ENCODE measurements around the gene PSMD1.

PSMD1 gene

DNA sequence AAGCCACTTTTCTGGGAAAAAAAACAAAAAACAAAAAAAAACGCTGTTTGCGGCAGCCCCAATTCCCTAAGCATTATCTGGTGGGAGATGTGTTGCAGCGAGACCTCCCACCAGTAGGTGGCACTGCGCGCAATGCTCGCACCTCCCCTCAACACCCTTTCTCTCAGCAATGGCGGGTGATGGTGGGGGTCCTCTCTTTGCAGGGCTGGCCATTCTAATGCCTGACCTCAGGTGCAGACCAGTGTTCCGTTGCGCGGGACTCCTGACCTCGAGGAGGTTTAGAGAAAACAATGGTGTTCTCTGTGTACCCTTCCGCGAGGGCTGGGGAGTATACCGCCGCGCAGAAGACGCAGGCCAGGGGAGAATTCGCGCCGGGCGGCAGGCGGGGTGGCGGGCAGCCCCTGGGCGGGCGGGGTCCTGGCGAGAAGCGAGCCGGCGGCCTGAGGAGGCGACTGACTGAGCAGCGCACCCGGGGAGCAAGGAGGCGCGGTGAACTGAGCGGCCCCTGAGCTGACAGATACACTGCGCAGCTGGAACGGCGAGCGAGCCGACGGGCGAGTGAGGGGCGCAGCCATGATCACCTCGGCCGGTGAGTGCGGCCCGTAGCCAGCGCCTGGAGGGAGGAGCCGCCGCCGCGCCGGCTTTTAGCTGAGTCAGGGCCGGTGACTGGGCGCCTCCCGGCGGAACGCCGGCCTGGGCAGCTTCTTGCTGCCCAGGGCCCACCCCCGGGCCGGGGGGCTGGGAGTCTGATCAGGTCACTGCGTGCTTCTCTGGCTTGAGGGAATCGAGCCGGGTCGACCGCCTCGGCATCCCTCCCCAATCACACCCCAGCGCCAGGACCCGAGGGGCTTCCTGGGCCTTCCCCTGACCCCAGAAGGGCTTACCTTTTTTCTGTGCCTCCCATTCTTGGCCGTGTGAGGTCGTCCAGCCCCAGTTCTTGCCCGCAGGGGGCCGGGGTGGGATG lies at the start of gene PSMD1:
Gene PSMD1, plus strand, starts transcription at position 415 of the 964 bp plus-strand sequence. Its CDS starts 159 bp downstream, at position 574.
- Histone ChIP-seq H3K27ac (ENCODE audit: low read depth, low read length) (peak within 1 kb of the TSS; percentile 60), H3K27me3 (ENCODE audit: control insufficient read depth, low read length) (peaks cover 8% of the 10 kb centered on the region), H3K36me3 (ENCODE audit: control insufficient read depth, low read length) (peaks cover 28% of the 10 kb centered on the region), H3K4me2 (ENCODE audit: low read length) (peak within 1 kb of the TSS; percentile 82), H3K9me3 (ENCODE audit: control insufficient read depth, insufficient read depth, low read length) (no peaks in the 10 kb centered on the region), H3K79me2 (ENCODE audit: control insufficient read depth, low read length) (peaks cover 50% of the 10 kb centered on the region), H4K20me1 (ENCODE audit: control insufficient read depth, insufficient read depth, low read depth, low read length) (peaks cover 17% of the 10 kb centered on the region; the same call in 1 of the 2 replicates), H3K4me1 (ENCODE audit: control insufficient read depth, low read length) (peaks cover 43% of the 10 kb centered on the region), H3K4me3 (ENCODE audit: low read length) (peak within 1 kb of the TSS; percentile 76), H3K9me2 (replicated peaks; ENCODE audit: control insufficient read depth, low read length) (no peaks in the 10 kb centered on the region), H3F3A (ENCODE audit: control insufficient read depth, insufficient read depth) (no peaks in the 10 kb centered on the region)
- TF ChIP-seq, protein P1, sequence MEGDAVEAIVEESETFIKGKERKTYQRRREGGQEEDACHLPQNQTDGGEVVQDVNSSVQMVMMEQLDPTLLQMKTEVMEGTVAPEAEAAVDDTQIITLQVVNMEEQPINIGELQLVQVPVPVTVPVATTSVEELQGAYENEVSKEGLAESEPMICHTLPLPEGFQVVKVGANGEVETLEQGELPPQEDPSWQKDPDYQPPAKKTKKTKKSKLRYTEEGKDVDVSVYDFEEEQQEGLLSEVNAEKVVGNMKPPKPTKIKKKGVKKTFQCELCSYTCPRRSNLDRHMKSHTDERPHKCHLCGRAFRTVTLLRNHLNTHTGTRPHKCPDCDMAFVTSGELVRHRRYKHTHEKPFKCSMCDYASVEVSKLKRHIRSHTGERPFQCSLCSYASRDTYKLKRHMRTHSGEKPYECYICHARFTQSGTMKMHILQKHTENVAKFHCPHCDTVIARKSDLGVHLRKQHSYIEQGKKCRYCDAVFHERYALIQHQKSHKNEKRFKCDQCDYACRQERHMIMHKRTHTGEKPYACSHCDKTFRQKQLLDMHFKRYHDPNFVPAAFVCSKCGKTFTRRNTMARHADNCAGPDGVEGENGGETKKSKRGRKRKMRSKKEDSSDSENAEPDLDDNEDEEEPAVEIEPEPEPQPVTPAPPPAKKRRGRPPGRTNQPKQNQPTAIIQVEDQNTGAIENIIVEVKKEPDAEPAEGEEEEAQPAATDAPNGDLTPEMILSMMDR (IDR thresholded peaks at IDR 0.05; ENCODE audit: low read depth, low read length, poor library complexity, severe bottlenecking) = peak; percentile 81
- no peak for TF ChIP-seq EZH2phosphoT487 (IDR thresholded peaks at IDR 0.05; ENCODE audit: borderline replicate concordance, low read length)

DNA sequence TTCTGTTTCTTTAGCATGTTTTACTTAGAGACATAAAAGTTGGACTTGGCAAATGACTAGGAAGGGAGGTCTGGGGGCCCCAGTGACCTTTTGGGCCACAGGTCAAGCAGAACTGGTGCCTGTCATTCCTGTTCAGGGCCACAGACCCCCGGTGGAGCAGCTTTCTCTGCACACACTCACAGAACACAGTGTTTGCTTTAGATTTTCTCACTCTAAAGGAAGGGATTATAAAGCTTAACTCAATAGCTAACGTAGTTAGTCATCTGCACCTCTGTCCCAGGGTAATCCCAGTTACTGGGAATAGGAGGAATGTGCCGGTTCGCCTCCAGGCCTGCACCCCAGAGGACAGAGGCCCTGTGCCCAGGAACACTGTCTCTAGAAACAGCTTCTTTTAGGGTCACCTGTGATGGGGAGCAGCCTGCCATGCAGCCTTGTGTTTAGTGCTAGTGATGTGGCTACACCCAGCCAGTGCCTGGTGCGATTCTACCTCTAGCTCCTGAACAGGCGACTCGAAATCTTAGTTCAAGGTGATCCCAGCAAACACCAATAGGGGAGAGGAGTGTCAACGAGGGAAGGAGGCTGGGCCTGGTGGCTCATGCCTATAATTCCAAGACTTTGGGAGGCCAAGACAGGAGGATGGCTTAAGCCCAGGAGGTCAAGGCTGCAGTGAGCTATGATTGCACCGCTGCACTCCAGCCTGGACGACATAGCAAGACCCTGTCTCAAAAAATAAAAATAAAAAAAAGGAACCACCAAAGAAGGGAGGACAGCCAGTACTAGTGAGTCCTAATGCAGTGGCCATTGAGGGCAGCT lies 49.2 kb upstream of the PSMD1 start:
- H3K36me3 ChIP-seq (ENCODE audit: control insufficient read depth, low read length) = no peaks in the 10 kb centered on the region
- H3K4me1 ChIP-seq (ENCODE audit: control insufficient read depth, low read length) = no peaks in the 10 kb centered on the region
- TF ChIP-seq, protein P1 (IDR thresholded peaks at IDR 0.05; ENCODE audit: low read depth, low read length, poor library complexity, severe bottlenecking) = no peak
- TF ChIP-seq EZH2phosphoT487 (IDR thresholded peaks at IDR 0.05; ENCODE audit: borderline replicate concordance, low read length) = no peak
- peaks cover 9% of the 10 kb centered on the region for H3K9me3 ChIP-seq (ENCODE audit: control insufficient read depth, insufficient read depth, low read length)
- H3K9me2 ChIP-seq (replicated peaks; ENCODE audit: control insufficient read depth, low read length) = no peaks in the 10 kb centered on the region
- H3K79me2 ChIP-seq (ENCODE audit: control insufficient read depth, low read length) = no peaks in the 10 kb centered on the region
- H3K4me2 ChIP-seq (ENCODE audit: low read length) = no peak overlapping the region
- no peaks in the 10 kb centered on the region for H4K20me1 ChIP-seq (ENCODE audit: control insufficient read depth, insufficient read depth, low read depth, low read length)
- no peak overlapping the region for H3K4me3 ChIP-seq (ENCODE audit: low read length)
- no peaks in the 10 kb centered on the region for H3F3A ChIP-seq (ENCODE audit: control insufficient read depth, insufficient read depth)
- H3K27ac ChIP-seq (ENCODE audit: low read depth, low read length) = no peak overlapping the region
- peaks cover 3% of the 10 kb centered on the region for H3K27me3 ChIP-seq (ENCODE audit: control insufficient read depth, low read length)

DNA sequence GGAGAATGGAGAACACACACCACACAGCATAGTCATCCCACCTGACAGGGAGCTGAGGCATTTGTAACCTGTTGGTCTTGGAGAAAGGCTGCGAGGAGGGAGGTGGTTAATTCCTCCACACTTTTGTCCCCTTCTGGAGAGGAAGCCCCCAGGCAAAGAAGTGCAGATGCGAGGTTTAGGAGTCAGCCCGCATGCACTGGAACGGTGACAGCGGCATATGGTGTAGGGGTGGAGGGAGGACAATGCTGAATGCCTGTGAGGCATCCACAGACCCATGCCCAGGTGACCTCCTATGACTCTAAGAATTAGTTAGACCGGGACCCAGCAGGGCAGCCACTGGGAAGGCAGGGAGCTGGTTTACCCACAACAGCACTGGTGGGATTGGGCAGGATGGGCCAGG lies 48.5 kb upstream of the PSMD1 start:
- no peaks in the 10 kb centered on the region for H3K9me2 ChIP-seq (replicated peaks; ENCODE audit: control insufficient read depth, low read length)
- H3K27me3 ChIP-seq (ENCODE audit: control insufficient read depth, low read length) = peaks cover 3% of the 10 kb centered on the region
- H3K9me3 ChIP-seq (ENCODE audit: control insufficient read depth, insufficient read depth, low read length) = peaks cover 9% of the 10 kb centered on the region
- no peaks in the 10 kb centered on the region for H3K79me2 ChIP-seq (ENCODE audit: control insufficient read depth, low read length)
- no peak overlapping the region for H3K4me2 ChIP-seq (ENCODE audit: low read length)
- no peak overlapping the region for H3K4me3 ChIP-seq (ENCODE audit: low read length)
- no peak overlapping the region for H3K27ac ChIP-seq (ENCODE audit: low read depth, low read length)
- no peaks in the 10 kb centered on the region for H3K36me3 ChIP-seq (ENCODE audit: control insufficient read depth, low read length)
- H3F3A ChIP-seq (ENCODE audit: control insufficient read depth, insufficient read depth) = no peaks in the 10 kb centered on the region
- TF ChIP-seq, protein P1 (IDR thresholded peaks at IDR 0.05; ENCODE audit: low read depth, low read length, poor library complexity, severe bottlenecking) = no peak
- no peak for TF ChIP-seq EZH2phosphoT487 (IDR thresholded peaks at IDR 0.05; ENCODE audit: borderline replicate concordance, low read length)
- no peaks in the 10 kb centered on the region for H4K20me1 ChIP-seq (ENCODE audit: control insufficient read depth, insufficient read depth, low read depth, low read length)
- no peaks in the 10 kb centered on the region for H3K4me1 ChIP-seq (ENCODE audit: control insufficient read depth, low read length)
